HG02678 (cell line): ENCODE data around the gene IGFBP5.

Experiments used
- ATAC-seq: cut with Tn5 transposase; IDR thresholded peaks from one replicate; pipeline ENCODE4 v1.9.1; 2021; ENCODE audit warnings: mild to moderate bottlenecking, moderate library complexity; ENCODE audit not compliant: unreplicated experiment

Gene IGFBP5

DNA sequence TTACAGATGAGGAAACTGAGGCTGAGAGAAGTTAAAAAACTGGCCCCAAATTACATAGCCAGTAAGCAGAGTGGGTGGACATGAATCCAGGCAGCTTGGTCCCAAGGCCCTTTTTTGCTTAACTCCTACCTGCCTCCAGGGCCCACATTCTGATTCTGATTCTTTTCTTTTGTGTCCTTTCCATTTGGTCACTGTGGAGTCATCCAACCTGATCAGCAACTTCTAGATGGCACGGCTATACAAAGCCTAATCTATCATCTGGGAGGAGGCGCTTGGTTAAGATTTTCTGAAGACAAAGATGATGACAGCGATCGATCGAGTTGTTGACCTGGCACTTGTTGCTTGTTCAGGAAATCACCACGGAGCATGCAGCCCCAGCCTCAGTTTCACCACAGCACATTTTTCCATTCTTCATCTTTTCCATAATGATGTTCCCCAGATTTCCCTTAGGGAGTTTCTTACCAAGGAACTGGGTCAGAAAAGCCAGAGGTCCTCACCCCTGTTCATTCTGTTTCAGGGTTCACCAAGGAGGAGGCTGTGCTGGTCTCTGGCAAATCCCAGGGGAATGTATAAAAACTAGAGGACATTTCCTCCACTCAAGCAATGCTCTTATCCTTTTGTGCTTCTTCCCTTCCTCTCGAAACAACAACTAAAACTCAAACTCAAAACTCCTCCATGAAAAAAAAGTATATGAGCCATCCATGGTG is 69.0 kb downstream of the IGFBP5 start:
- ATAC-seq, result no peak

GRCh38 chr2:216624251-216624650 is 71.1 kb downstream of the IGFBP5 start:
- no peak for ATAC-seq

- no peak for ATAC-seq
Observed at GRCh38 chr2:216622526-216622925, 72.8 kb downstream of the IGFBP5 start.
